Measurements from ENCODE around the gene GABRB3.

Gene GABRB3

GRCh38 chr15:26804063-26804804 lies 31.4 kb upstream of the GABRB3 start:
- Mint-ChIP-seq H3K4me1 (peaks cover 42% of the 10 kb centered on the region), H3K27ac (peak overlapping the region; percentile 37 to 92 (median 52)), H3K27me3 (ENCODE audit: low read depth) (peaks cover 10% of the 10 kb centered on the region), H3K9me3 (peaks cover 3% of the 10 kb centered on the region), H3K36me3 (ENCODE audit: low read depth) (no peaks in the 10 kb centered on the region), H3K4me3 (peak overlapping the region in 1 of 3 experiments; percentile 5)
- TF ChIP-seq CTCF (IDR thresholded peaks at IDR 0.05; ENCODE audit: unreplicated experiment in 3 of 3): no peak

DNA sequence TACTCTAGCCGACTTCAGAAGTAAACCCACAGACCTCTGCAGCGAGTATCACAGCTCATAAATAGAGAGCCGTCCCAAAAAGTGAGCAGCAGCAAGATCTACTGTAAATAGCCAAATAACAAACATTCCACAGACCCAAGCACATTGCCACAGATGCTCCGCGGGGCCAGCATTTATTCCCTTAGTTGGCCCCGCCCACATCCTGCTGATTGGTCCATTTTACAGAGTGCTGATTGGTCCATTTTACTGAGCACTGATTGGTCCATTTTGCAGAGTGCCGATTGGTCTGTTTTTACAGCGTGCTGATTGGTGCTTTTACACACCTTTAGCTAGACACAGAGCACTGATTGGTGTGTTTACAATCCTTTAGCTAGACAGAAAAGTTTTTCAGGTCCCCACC lies 17.3 kb upstream of the GABRB3 start:
- Mint-ChIP-seq H3K4me3 (no peak overlapping the region), H3K4me1 (no peaks in the 10 kb centered on the region), H3K27ac (no peak overlapping the region), H3K9me3 (no peaks in the 10 kb centered on the region), H3K36me3 (ENCODE audit: low read depth) (no peaks in the 10 kb centered on the region), H3K27me3 (ENCODE audit: low read depth) (no peaks in the 10 kb centered on the region)
- TF ChIP-seq CTCF (IDR thresholded peaks at IDR 0.05; ENCODE audit: unreplicated experiment in 3 of 3): no peak

- Mint-ChIP-seq H3K27me3 (ENCODE audit: low read depth) (no peaks in the 10 kb centered on the region), H3K36me3 (ENCODE audit: low read depth) (no peaks in the 10 kb centered on the region), H3K27ac (no peak overlapping the region), H3K4me3 (no peak overlapping the region), H3K9me3 (no peaks in the 10 kb centered on the region), H3K4me1 (no peaks in the 10 kb centered on the region)
- TF ChIP-seq CTCF (IDR thresholded peaks at IDR 0.05; ENCODE audit: unreplicated experiment in 3 of 3): no peak
Measured at GRCh38 chr15:26781816-26782215, 8.9 kb upstream of the GABRB3 start.

- Mint-ChIP-seq H3K27ac (no peak overlapping the region), H3K4me3 (peak overlapping the region; percentile 90 to 92 (median 90)), H3K4me1 (peaks cover 12% of the 10 kb centered on the region), H3K36me3 (ENCODE audit: low read depth) (no peaks in the 10 kb centered on the region), H3K9me3 (no peaks in the 10 kb centered on the region), H3K27me3 (ENCODE audit: low read depth) (peaks cover 41% of the 10 kb centered on the region)
- TF ChIP-seq CTCF (IDR thresholded peaks at IDR 0.05; ENCODE audit: unreplicated experiment in 3 of 3): no peak
Measured at GRCh38 chr15:26773917-26774316, 1.1 kb upstream of the GABRB3 start.

DNA sequence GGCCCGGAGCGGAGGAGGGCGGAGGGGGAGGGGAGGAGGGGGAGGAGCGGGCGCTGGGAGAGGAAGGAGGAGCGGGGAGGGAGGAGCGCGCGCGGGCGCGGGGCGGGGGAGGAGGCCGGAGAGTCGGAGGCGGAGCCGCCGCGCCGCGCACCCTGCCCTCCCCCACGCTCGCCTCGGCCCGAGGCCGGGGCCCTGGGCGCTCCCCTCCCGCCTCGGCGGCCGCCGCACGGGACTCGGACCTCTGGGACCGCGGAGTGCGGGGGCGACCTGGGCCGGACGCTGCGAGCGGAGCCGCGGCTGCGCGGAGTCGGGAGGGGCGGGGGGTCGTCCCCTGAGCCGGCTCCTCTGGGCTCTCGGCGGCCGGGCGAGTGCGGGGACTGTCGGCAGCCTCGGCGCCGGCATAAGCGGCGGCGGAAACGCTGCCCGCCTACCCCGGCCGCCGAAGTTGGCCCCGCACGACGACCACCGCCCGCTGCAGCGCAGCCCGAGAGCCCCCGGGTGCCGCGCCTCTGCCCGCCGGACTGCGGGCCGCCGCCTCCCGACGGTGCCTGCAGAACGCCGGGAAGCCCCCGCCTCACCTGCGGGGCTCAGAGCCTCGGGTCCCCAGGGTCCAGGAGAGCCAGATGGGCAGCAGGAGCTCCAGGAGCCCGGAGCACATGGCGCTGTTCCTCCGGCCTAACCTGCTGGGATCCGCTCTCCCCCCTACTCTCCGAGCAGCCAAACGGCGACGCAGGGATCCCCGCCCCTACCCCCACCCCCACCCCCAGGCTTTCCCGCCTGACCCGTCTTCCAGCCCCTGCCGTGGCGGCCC lies 406 bp upstream of the GABRB3 start:
- H3K4me3 Mint-ChIP-seq: peak overlapping the region; percentile 90 to 92 (median 90)
- TF ChIP-seq CTCF (IDR thresholded peaks at IDR 0.05; ENCODE audit: unreplicated experiment in 3 of 3): no peak
- H3K9me3 Mint-ChIP-seq: no peaks in the 10 kb centered on the region
- peaks cover 43% of the 10 kb centered on the region for H3K27me3 Mint-ChIP-seq (ENCODE audit: low read depth)
- H3K36me3 Mint-ChIP-seq (ENCODE audit: low read depth): no peaks in the 10 kb centered on the region
- peaks cover 12% of the 10 kb centered on the region for H3K4me1 Mint-ChIP-seq
- no peak overlapping the region for H3K27ac Mint-ChIP-seq
